BJ (cell line): Measurements from ENCODE around the gene FAM89B. TPM values are rescaled to one million over a fixed set of nuclear protein-coding genes. Genes with fewer than 3 reads are reported as not detected.
A peak's percentile ranks its signal among the peaks of the same experiment; 100 is the strongest.

Source experiments
- CTCF ChIA-PET: fragments of 350-600 bp; formaldehyde crosslinking; extraction: SDS; loops from one replicate; lab custom pipeline; 2021; ENCODE audit warnings: antibody characterized with exemption, inconsistent platforms; lab: Yijun Ruan, JAX
- POLR2A ChIA-PET: fragments of 300-600 bp; sonication (Branson Sonifier 250); formaldehyde crosslinking; extraction: SDS; loops from one replicate; lab custom pipeline; 2021; ENCODE audit warnings: antibody characterized with exemption; lab: Charles Lee
- DNase-seq: peaks from one replicate; pipeline ENCODE4 v3.0.0-alpha.2; 2011; ENCODE audit warnings: low read depth
- H3K27me3 ChIP-seq: 2 replicates; pipeline ENCODE4 v1.6.0; 2011; ENCODE audit warnings: low read length; ENCODE audit not compliant: control insufficient read depth, insufficient read depth
- H3K36me3 ChIP-seq: 2 replicates; pipeline ENCODE4 v1.5.1; 2011; ENCODE audit warnings: low read length; ENCODE audit not compliant: control insufficient read depth, insufficient read depth
- H3K4me3 ChIP-seq: 2 replicates; pipeline ENCODE4 v1.5.1; 2011; ENCODE audit warnings: low read depth, mild to moderate bottlenecking, control low read depth, low read length
- CTCF ChIP-seq: IDR thresholded peaks from 2 replicates; pipeline ENCODE4 v1.5.1; 2011; ENCODE audit warnings: low read depth, mild to moderate bottlenecking, control low read depth, inconsistent platforms, low read length, moderate library complexity; ENCODE audit not compliant: insufficient read depth
- polyA plus RNA-seq: library from polyadenylated mRNA; depleted of rRNA; stranded (reverse); fragments of >200 nt; gene quantifications from 2 replicates; pipeline ENCODE4 v1.2.3, GENCODE V29; 2011

The FAM89B gene
- polyA plus RNA-seq, 1 experiment, result 56.9 TPM

GRCh38 chr11:65569164-65569972, 3.0 kb upstream of the FAM89B start:
- CTCF ChIA-PET, result interaction anchor here (1.0 to 5.6 kb wide), 4 partner anchors 17 to 45 kb away, joined by 4 to 83 read pairs (median 40); partner anchors contain the start of gene SCYL1

GRCh38 chr11:65569973-65570918, 2.1 kb upstream of the FAM89B start, which contains the start of gene ZNRD2:
Gene ZNRD2 (plus strand): TSS chr11:65570477. CDS start chr11:65570492, 15 bp downstream.
- peak; percentile 89 for DNase-seq
- POLR2A ChIA-PET, result no interaction called here
- CTCF ChIA-PET, result interaction anchor here (0.8 to 5.6 kb wide), 6 partner anchors 10 to 45 kb away, joined by 3 to 83 read pairs (median 13); partner anchors contain the start of gene SCYL1
- Histone ChIP-seq H3K36me3 (peaks cover 5% of the 10 kb centered on the region), H3K27me3 (no peaks in the 10 kb centered on the region), H3K4me3 (peak within 1 kb of the TSS; percentile 93)
- TF ChIP-seq CTCF, result peak; percentile 57

More at GRCh38 chr11:65569164-65569972, 3.0 kb upstream of the FAM89B start:
- Histone ChIP-seq H3K36me3 (peaks cover 5% of the 10 kb centered on the region), H3K4me3 (peak overlapping the region; percentile 93), H3K27me3 (no peaks in the 10 kb centered on the region)
- no peak for DNase-seq
- TF ChIP-seq CTCF, result no peak
- POLR2A ChIA-PET, result no interaction called here

- POLR2A ChIA-PET, result interaction anchor here (0.6 kb wide), 2 partner anchors 70 to 248 kb away, joined by 3 to 6 read pairs; no protein-coding TSS in a partner anchor
- Histone ChIP-seq H3K4me3 (peak overlapping the region; percentile 93; the same call in 1 of the 2 replicates), H3K36me3 (peaks cover 5% of the 10 kb centered on the region), H3K27me3 (no peaks in the 10 kb centered on the region)
- DNase-seq, result no peak
- TF ChIP-seq CTCF, result no peak
- CTCF ChIA-PET, result interaction anchor here (1.3 to 5.6 kb wide), 4 partner anchors 12 to 44 kb away, joined by 3 to 83 read pairs (median 47); partner anchors contain the start of gene PCNX3
These were observed 918 bp upstream of the FAM89B start for GRCh38 chr11:65571420-65571819.

GRCh38 chr11:65571940-65572339, 398 bp upstream of the FAM89B start:
- DNase-seq, result no peak
- peak overlapping the region; percentile 63 for H3K4me3 ChIP-seq
- H3K27me3 ChIP-seq, result no peaks in the 10 kb centered on the region
- POLR2A ChIA-PET, result interaction anchor here (0.6 to 1.3 kb wide), 3 partner anchors 15 to 69 kb away, joined by 3 to 21 read pairs (median 3); partner anchors contain the start of gene PCNX3
- H3K36me3 ChIP-seq, result peaks cover 5% of the 10 kb centered on the region
- peak; percentile 38 for TF ChIP-seq CTCF
- CTCF ChIA-PET, result interaction anchor here (1.2 to 5.6 kb wide), 8 partner anchors 12 to 43 kb away, joined by 3 to 83 read pairs (median 8); partner anchors contain the start of gene PCNX3
